ENCODE measurements around the gene GAREM2.

The GAREM2 gene

DNA sequence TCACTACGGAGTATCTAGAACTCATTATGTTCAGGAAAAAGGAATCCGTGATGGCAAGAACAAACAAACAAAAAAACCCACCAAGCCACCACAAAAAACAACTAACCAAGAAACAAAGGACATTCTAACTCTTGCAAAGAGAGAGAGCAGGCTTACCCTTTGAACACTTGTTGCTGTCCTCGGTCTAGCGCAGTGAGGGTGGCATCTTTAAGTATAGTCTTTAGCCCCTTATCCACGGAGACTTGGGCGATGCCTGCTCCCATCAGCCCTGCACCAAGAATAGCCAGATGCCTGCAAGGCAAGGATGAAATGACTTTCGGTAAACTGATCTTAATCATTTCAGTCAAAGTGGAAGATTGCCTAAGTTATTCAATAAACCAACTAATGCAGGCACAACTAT lies 31.0 kb downstream of the GAREM2 start:
- TF ChIP-seq FOXM1 (IDR thresholded peaks at IDR 0.05; ENCODE audit: borderline replicate concordance): no peak
- TF ChIP-seq BHLHE40 (IDR thresholded peaks at IDR 0.05; ENCODE audit: borderline replicate concordance): no peak
- TF ChIP-seq HDGF (IDR thresholded peaks at IDR 0.05; ENCODE audit: borderline replicate concordance): no peak
- no peak for TF ChIP-seq TARDBP (IDR thresholded peaks at IDR 0.05)
- TF ChIP-seq FOXK2 (IDR thresholded peaks at IDR 0.05): no peak
- no peak for TF ChIP-seq ARNT (IDR thresholded peaks at IDR 0.05)
- no peak for TF ChIP-seq PKNOX1 (IDR thresholded peaks at IDR 0.05)
- TF ChIP-seq NFRKB (IDR thresholded peaks at IDR 0.05): no peak
- no peak for TF ChIP-seq SUZ12 (IDR thresholded peaks at IDR 0.05)
- ChIA-PET POLR2A (no interaction called here), CTCF (no interaction called here)

GRCh38 chr2:26212011-26212410 lies 39.1 kb downstream of the GAREM2 start:
- TF ChIP-seq ARNT (IDR thresholded peaks at IDR 0.05) (no peak), FOXK2 (IDR thresholded peaks at IDR 0.05) (no peak), ZNF384 (IDR thresholded peaks at IDR 0.05) (no peak), L3MBTL2 (conservative IDR thresholded peaks at IDR 0.05) (no peak), FOXA1 (IDR thresholded peaks at IDR 0.05) (no peak), ELF4 (IDR thresholded peaks at IDR 0.05) (no peak), TARDBP (IDR thresholded peaks at IDR 0.05) (no peak), CTBP1 (IDR thresholded peaks at IDR 0.05; ENCODE audit: borderline replicate concordance) (no peak), BHLHE40 (IDR thresholded peaks at IDR 0.05; ENCODE audit: borderline replicate concordance) (no peak), SP1 (IDR thresholded peaks at IDR 0.05) (no peak), SUZ12 (IDR thresholded peaks at IDR 0.05) (no peak), PKNOX1 (IDR thresholded peaks at IDR 0.05) (no peak), FOXM1 (IDR thresholded peaks at IDR 0.05; ENCODE audit: borderline replicate concordance) (no peak), NFRKB (IDR thresholded peaks at IDR 0.05) (no peak), HDGF (IDR thresholded peaks at IDR 0.05; ENCODE audit: borderline replicate concordance) (no peak), LEF1 (IDR thresholded peaks at IDR 0.05; ENCODE audit: borderline replicate concordance) (no peak)
- POLR2A ChIA-PET: no interaction called here
- CTCF ChIA-PET: no interaction called here

More for the DNA sequence above, 31.0 kb downstream of the GAREM2 start:
- no peak for DNase-seq (ENCODE audit: extremely low spot score)

DNA sequence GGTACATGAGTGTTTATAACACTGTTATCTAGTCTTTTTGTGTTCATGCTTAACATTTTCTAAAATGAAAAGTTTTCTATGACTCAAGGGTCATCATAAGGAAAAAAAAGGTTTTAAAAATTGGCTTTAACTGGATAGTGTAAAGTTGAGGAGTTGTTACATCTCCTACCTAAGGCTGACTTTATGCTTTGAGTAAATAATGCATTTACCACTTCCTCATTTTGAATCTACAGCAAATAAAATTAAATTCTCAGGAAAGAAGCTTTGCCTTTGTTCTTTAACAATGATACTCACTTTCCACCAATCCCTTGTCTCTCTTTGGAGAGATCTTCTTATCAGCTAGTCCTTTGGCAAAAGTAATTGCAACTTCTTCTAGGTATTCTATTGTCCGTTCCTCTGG lies 41.9 kb downstream of the GAREM2 start:
- ChIA-PET POLR2A (no interaction called here), CTCF (no interaction called here)
- DNase-seq (ENCODE audit: extremely low spot score): no peak
- no peak for TF ChIP-seq ARNT (IDR thresholded peaks at IDR 0.05)

More at GRCh38 chr2:26212011-26212410, 39.1 kb downstream of the GAREM2 start:
- DNase-seq (ENCODE audit: extremely low spot score): no peak

DNA sequence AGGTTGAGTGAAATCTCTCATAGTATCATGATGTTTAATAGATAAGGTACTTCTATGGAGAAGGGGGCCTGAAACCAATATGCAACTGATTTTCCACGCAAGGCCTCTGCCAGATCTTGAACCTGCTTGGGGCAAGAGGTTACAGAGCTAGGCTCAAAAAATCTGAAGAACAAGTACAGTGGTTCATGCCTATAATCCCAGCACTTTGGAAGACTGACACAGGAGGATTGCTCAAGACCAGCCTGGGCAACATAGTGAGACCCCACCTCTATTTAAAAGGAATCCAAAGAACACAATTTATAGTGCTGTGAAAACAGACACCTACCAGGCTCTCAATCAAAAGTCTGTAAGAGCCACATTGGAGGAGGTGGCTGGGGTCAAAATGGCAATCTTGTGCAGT lies 42.9 kb downstream of the GAREM2 start:
- DNase-seq (ENCODE audit: extremely low spot score): no peak
- CTCF ChIA-PET: interaction anchor here (0.7 kb wide), 1 partner anchor 66 kb away, joined by 3 read pairs; no protein-coding TSS in a partner anchor
- POLR2A ChIA-PET: no interaction called here
- TF ChIP-seq BHLHE40 (IDR thresholded peaks at IDR 0.05; ENCODE audit: borderline replicate concordance) (no peak), FOXK2 (IDR thresholded peaks at IDR 0.05) (no peak), TARDBP (IDR thresholded peaks at IDR 0.05) (no peak)

GRCh38 chr2:26216587-26216986 lies 43.7 kb downstream of the GAREM2 start:
- TF ChIP-seq ELF4 (IDR thresholded peaks at IDR 0.05) (no peak), TARDBP (IDR thresholded peaks at IDR 0.05) (no peak), SP1 (IDR thresholded peaks at IDR 0.05) (no peak), BHLHE40 (IDR thresholded peaks at IDR 0.05; ENCODE audit: borderline replicate concordance) (no peak), FOXA1 (IDR thresholded peaks at IDR 0.05) (no peak), NFRKB (IDR thresholded peaks at IDR 0.05) (no peak), PKNOX1 (IDR thresholded peaks at IDR 0.05) (no peak), SUZ12 (IDR thresholded peaks at IDR 0.05) (no peak), ARNT (IDR thresholded peaks at IDR 0.05) (no peak), HDGF (IDR thresholded peaks at IDR 0.05; ENCODE audit: borderline replicate concordance) (no peak), CTBP1 (IDR thresholded peaks at IDR 0.05; ENCODE audit: borderline replicate concordance) (no peak), LEF1 (IDR thresholded peaks at IDR 0.05; ENCODE audit: borderline replicate concordance) (no peak), FOXK2 (IDR thresholded peaks at IDR 0.05) (no peak)
- ChIA-PET POLR2A (no interaction called here), CTCF (no interaction called here)
- DNase-seq (ENCODE audit: extremely low spot score): no peak

- TF ChIP-seq SUZ12 (IDR thresholded peaks at IDR 0.05): no peak
- TF ChIP-seq TARDBP (IDR thresholded peaks at IDR 0.05): no peak
- TF ChIP-seq FOXK2 (IDR thresholded peaks at IDR 0.05): no peak
- TF ChIP-seq ARNT (IDR thresholded peaks at IDR 0.05): no peak
- no peak for TF ChIP-seq BHLHE40 (IDR thresholded peaks at IDR 0.05; ENCODE audit: borderline replicate concordance)
- TF ChIP-seq HDGF (IDR thresholded peaks at IDR 0.05; ENCODE audit: borderline replicate concordance): no peak
- no peak for TF ChIP-seq NFRKB (IDR thresholded peaks at IDR 0.05)
- TF ChIP-seq CTBP1 (IDR thresholded peaks at IDR 0.05; ENCODE audit: borderline replicate concordance): no peak
- TF ChIP-seq SP1 (IDR thresholded peaks at IDR 0.05): no peak
- TF ChIP-seq PKNOX1 (IDR thresholded peaks at IDR 0.05): no peak
- no peak for TF ChIP-seq ELF4 (IDR thresholded peaks at IDR 0.05)
- no peak for TF ChIP-seq FOXM1 (IDR thresholded peaks at IDR 0.05; ENCODE audit: borderline replicate concordance)
- no peak for TF ChIP-seq FOXA1 (IDR thresholded peaks at IDR 0.05)
- TF ChIP-seq L3MBTL2 (conservative IDR thresholded peaks at IDR 0.05): no peak
- TF ChIP-seq ZNF384 (IDR thresholded peaks at IDR 0.05): no peak
- no peak for DNase-seq (ENCODE audit: extremely low spot score)
- CTCF ChIA-PET: no interaction called here
- POLR2A ChIA-PET: no interaction called here
Observed at GRCh38 chr2:26217720-26218119, 44.8 kb downstream of the GAREM2 start.
